ENCODE results near the gene TNIK. TPM values are rescaled to one million over a fixed set of nuclear protein-coding genes. Genes with fewer than 3 reads are reported as not detected.

TNIK gene
- total and polyA plus RNA-seq, 2 of the 4 experiments (the other 2 are of a cell fraction): 3.4 to 6.3 TPM

DNA sequence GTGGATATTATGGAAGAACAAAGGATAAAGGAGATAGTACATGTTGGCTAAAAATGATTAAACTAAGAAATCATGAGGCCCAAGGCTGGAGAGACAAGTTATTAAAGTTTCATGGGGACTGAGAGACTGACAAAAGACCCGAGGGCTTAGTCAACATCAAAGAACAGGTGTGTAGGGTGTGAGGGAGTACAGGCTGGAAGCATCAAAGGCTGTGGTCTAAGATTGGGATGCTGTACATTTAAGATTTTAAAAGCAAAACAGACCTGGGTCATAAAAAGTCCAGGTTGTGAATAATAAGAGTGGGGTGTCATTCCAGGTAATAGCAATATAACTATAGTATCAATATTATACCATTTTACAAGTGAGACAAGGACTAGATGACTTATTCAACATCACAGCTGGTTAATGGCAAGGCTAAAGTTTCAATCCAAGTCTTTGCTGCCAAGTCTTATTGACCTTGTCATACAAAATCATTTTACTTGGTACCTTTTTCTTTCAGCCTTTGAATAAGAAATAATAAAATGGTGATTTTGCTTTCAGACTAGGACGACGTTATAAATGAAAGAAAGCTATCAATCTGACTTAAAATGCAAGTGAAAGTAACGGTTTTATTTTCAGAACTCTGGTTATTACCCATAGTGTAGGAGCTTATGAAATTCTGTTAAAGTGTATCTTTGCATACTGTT, 211.6 kb downstream of the TNIK start:
- Histone ChIP-seq H2BK20ac (ENCODE audit: low read depth, low read length) (no peak overlapping the region), H2AFZ (replicated peaks; ENCODE audit: low read length, poor library complexity) (no peak overlapping the region), H3K27ac (ENCODE audit: insufficient read depth, low read length) (no peak overlapping the region), H2BK15ac (ENCODE audit: low read depth, low read length) (no peak overlapping the region), H3K27me3 (ENCODE audit: control insufficient read depth, insufficient read depth, low read length) (no peaks in the 10 kb centered on the region; the same call in 1 of the 2 replicates), H3K9ac (ENCODE audit: low read depth, low read length) (no peak overlapping the region), H4K20me1 (ENCODE audit: insufficient read depth, low read length) (no peaks in the 10 kb centered on the region), H3K23ac (ENCODE audit: low read depth, low read length) (no peak overlapping the region), H2AK5ac (ENCODE audit: low read depth, low read length) (no peak overlapping the region), H3K14ac (replicated peaks; ENCODE audit: low read depth, low read length) (no peak overlapping the region), H2BK5ac (ENCODE audit: low read depth, low read length, poor library complexity, severe bottlenecking) (no peak overlapping the region), H3K9me1 (ENCODE audit: insufficient read depth, low read length) (no peaks in the 10 kb centered on the region), H4K5ac (ENCODE audit: low read depth, low read length) (no peak overlapping the region), H3K79me1 (ENCODE audit: low read depth in 1 of 2, low read length in 2 of 2) (no peaks in the 10 kb centered on the region), H3K4ac (ENCODE audit: low read depth, low read length) (no peak overlapping the region), H3K4me2 (ENCODE audit: low read depth, low read length) (no peak overlapping the region), H4K91ac (ENCODE audit: insufficient read depth, low read depth, low read length) (no peak overlapping the region), H4K8ac (ENCODE audit: low read depth in 2 of 2, low read length in 2 of 2) (no peak overlapping the region), H2AK9ac (replicated peaks; ENCODE audit: low read depth, low read length, poor library complexity) (no peak overlapping the region), H3K36me3 (ENCODE audit: control insufficient read depth, insufficient read depth, low read length) (no peaks in the 10 kb centered on the region), H3K9me3 (ENCODE audit: control insufficient read depth, insufficient read depth, low read length) (no peaks in the 10 kb centered on the region), H3K4me3 (ENCODE audit: insufficient read depth, low read depth, low read length) (no peak overlapping the region), H3K18ac (ENCODE audit: low read depth, low read length) (no peak overlapping the region), H2BK120ac (ENCODE audit: low read depth, low read length) (no peak overlapping the region), H3K4me1 (ENCODE audit: control insufficient read depth, insufficient read depth, low read length) (no peaks in the 10 kb centered on the region), H3K56ac (ENCODE audit: extremely low read depth, insufficient read depth, low read length) (no peak overlapping the region)
- no TSS peak for BruUV-seq (replicated peaks)
- WGBS, 2 experiments (ENCODE audit: extremely low coverage in 2 of 2, insufficient read length in 1 of 2): 40% methylated on average over 1 of the region's 4 CpGs; no CpG with 5 or more reads in 1 of the 2 experiments
- ChIA-PET POLR2A (ENCODE audit: unreplicated experiment) (no interaction called here), CTCF (no interaction called here)
- dilution Hi-C loops (cut with HindIII; ENCODE audit: low sequenced_read_pairs, unreplicated experiment): no loop called here
- ATAC-seq (ENCODE audit: low read depth) (no peak), DNase-seq (no peak)
- in situ Hi-C loops (cut with MboI; ENCODE audit: low sequenced_read_pairs): no loop called here
- TF ChIP-seq RCOR1 (IDR thresholded peaks at IDR 0.05; ENCODE audit: insufficient replicate concordance, low read length): no peak
- intact Hi-C loops (cut with micrococcal nuclease): no loop called here

Data from IMR-90 (cell line).